IMR-90 (cell line): ENCODE results near the gene REV3L. TPM values are rescaled to one million over a fixed set of nuclear protein-coding genes. Genes with fewer than 3 reads are reported as not detected.

Experiments used
- ATAC-seq: fragments of 200-7000 bp; cut with Tn5 transposase; 2 replicates; pipeline ENCODE4 v1.9.1; 2020; ENCODE audit warnings: low read depth, mild to moderate bottlenecking, moderate library complexity
- BruUV-seq: library from RNA; stranded (reverse); fragments of 400-500 nt; replicated peaks from 2 replicates; lab custom pipeline; 2021; lab: Mats Ljungman, UMichigan
- CTCF ChIA-PET: fragments of 300-600 bp; formaldehyde crosslinking; extraction: SDS; loops from one replicate; lab custom pipeline; 2021; ENCODE audit warnings: antibody characterized with exemption; lab: Yijun Ruan, JAX
- POLR2A ChIA-PET: fragments of 300-600 bp; sonication (Branson Sonifier 250); formaldehyde crosslinking; loops from one replicate; lab custom pipeline; 2022; ENCODE audit warnings: antibody characterized with exemption; ENCODE audit not compliant: unreplicated experiment; lab: Charles Lee
- DNase-seq: peaks from one replicate; pipeline ENCODE4 v3.0.0; 2013
- H2AFZ ChIP-seq: replicated peaks from 2 replicates; pipeline ENCODE3; 2013; ENCODE audit warnings: low read length, mild to moderate bottlenecking; ENCODE audit not compliant: poor library complexity
- H2AK5ac ChIP-seq: 2 replicates; pipeline ENCODE4 v1.6.1; 2013; ENCODE audit warnings: low read depth, low read length, inconsistent platforms
- H2AK9ac ChIP-seq: replicated peaks from 2 replicates; pipeline ENCODE3; 2013; ENCODE audit warnings: mild to moderate bottlenecking, low read depth, low read length, moderate library complexity; ENCODE audit not compliant: poor library complexity
- H2BK120ac ChIP-seq: 2 replicates; pipeline ENCODE4 v1.6.1; 2013; ENCODE audit warnings: low read depth, low read length, inconsistent platforms
- H2BK15ac ChIP-seq: 3 replicates; pipeline ENCODE4 v1.6.1; 2013; ENCODE audit warnings: low read depth, low read length, inconsistent platforms
- H2BK20ac ChIP-seq: 2 replicates; pipeline ENCODE4 v1.6.1; 2013; ENCODE audit warnings: low read depth, mild to moderate bottlenecking, inconsistent platforms, low read length, moderate library complexity
- H2BK5ac ChIP-seq: 2 replicates; pipeline ENCODE4 v1.6.1; 2013; ENCODE audit warnings: mild to moderate bottlenecking, low read depth, low read length, inconsistent platforms; ENCODE audit not compliant: poor library complexity, severe bottlenecking
- H3K14ac ChIP-seq: replicated peaks from 2 replicates; pipeline ENCODE4 v1.6.1; 2013; ENCODE audit warnings: low read depth, low read length, inconsistent platforms
- H3K18ac ChIP-seq: 2 replicates; pipeline ENCODE4 v1.6.1; 2013; ENCODE audit warnings: low read depth, low read length, control low read depth
- H3K23ac ChIP-seq: 2 replicates; pipeline ENCODE4 v1.6.1; 2013; ENCODE audit warnings: low read depth, low read length, inconsistent platforms
- H3K27ac ChIP-seq: 2 replicates; pipeline ENCODE4 v1.5.1; 2013; ENCODE audit warnings: mild to moderate bottlenecking, control low read depth, low read length; ENCODE audit not compliant: insufficient read depth
- H3K27me3 ChIP-seq: 2 replicates; pipeline ENCODE4 v1.6.1; 2013; ENCODE audit warnings: low read length; ENCODE audit not compliant: control insufficient read depth, insufficient read depth
- H3K36me3 ChIP-seq: 2 replicates; pipeline ENCODE4 v1.6.1; 2013; ENCODE audit warnings: low read length, mixed read lengths; ENCODE audit not compliant: control insufficient read depth, insufficient read depth
- H3K4ac ChIP-seq: 2 replicates; pipeline ENCODE4 v1.6.1; 2013; ENCODE audit warnings: low read depth, low read length, inconsistent platforms
- H3K4me1 ChIP-seq: 2 replicates; pipeline ENCODE4 v1.6.1; 2013; ENCODE audit warnings: low read length, mixed read lengths; ENCODE audit not compliant: control insufficient read depth, insufficient read depth
- H3K4me2 ChIP-seq: 2 replicates; pipeline ENCODE4 v1.6.1; 2013; ENCODE audit warnings: low read depth, mild to moderate bottlenecking, control low read depth, low read length, moderate library complexity
- H3K4me3 ChIP-seq: 2 replicates; pipeline ENCODE4 v1.5.1; 2013; ENCODE audit warnings: low read depth, mild to moderate bottlenecking, control low read depth, low read length, moderate library complexity; ENCODE audit not compliant: insufficient read depth
- H3K56ac ChIP-seq: 2 replicates; pipeline ENCODE4 v1.6.1; 2013; ENCODE audit warnings: low read length, inconsistent platforms; ENCODE audit not compliant: insufficient read depth; ENCODE audit errors: extremely low read depth
- H3K79me1 ChIP-seq, 2 experiments: 2 replicates each; pipeline ENCODE4 v1.6.1; 2013; ENCODE audit warnings: low read length in 2 of 2, inconsistent platforms in 1 of 2, low read depth in 1 of 2
- H3K9ac ChIP-seq: 2 replicates; pipeline ENCODE4 v1.6.1; 2013; ENCODE audit warnings: low read depth, low read length, control low read depth
- H3K9me1 ChIP-seq: 2 replicates; pipeline ENCODE4 v1.6.1; 2013; ENCODE audit warnings: low read length, inconsistent platforms; ENCODE audit not compliant: insufficient read depth
- H3K9me3 ChIP-seq: 2 replicates; pipeline ENCODE4 v1.6.1; 2013; ENCODE audit warnings: low read length; ENCODE audit not compliant: control insufficient read depth, insufficient read depth
- H4K20me1 ChIP-seq: 2 replicates; pipeline ENCODE4 v1.6.1; 2013; ENCODE audit warnings: low read length, inconsistent platforms; ENCODE audit not compliant: insufficient read depth
- H4K5ac ChIP-seq: 2 replicates; pipeline ENCODE4 v1.6.1; 2013; ENCODE audit warnings: mild to moderate bottlenecking, low read depth, low read length, control low read depth
- H4K8ac ChIP-seq, 2 experiments: 2 replicates each; pipeline ENCODE4 v1.6.1; 2013; ENCODE audit warnings: low read depth in 2 of 2, low read length in 2 of 2, control low read depth in 1 of 2, inconsistent platforms in 1 of 2
- H4K91ac ChIP-seq: 2 replicates; pipeline ENCODE4 v1.6.1; 2013; ENCODE audit warnings: low read depth, low read length, inconsistent platforms; ENCODE audit not compliant: insufficient read depth
- MAZ ChIP-seq: IDR thresholded peaks from 2 replicates; pipeline ENCODE4 v1.6.1; 2012; ENCODE audit warnings: low read depth, mild to moderate bottlenecking, low read length, improper control_type of control experiment, moderate library complexity, borderline replicate concordance
- POLR2A ChIP-seq: IDR thresholded peaks from 2 replicates; pipeline ENCODE4 v1.6.1; 2012; ENCODE audit warnings: mild to moderate bottlenecking, low read depth, low read length
- RFX5 ChIP-seq: IDR thresholded peaks from 2 replicates; pipeline ENCODE4 v1.8.0; 2012; ENCODE audit warnings: low read depth, mild to moderate bottlenecking, low read length, moderate library complexity
- WGBS, 2 experiments: methylation state at CpG; one replicate each; pipeline versions ENCODE4 v1.1.5 to v1.1.7; 2013; ENCODE audit warnings: missing lambda C conversion rate in 2 of 2; ENCODE audit not compliant: insufficient read length in 1 of 2; ENCODE audit errors: extremely low coverage in 2 of 2; 5-methylcytosine and 5-hydroxymethylcytosine counted together
- dilution Hi-C: fragments of 300-500 bp; cut with HindIII; formaldehyde crosslinking; loops from one replicate; pipeline ENCODE4 v1.14.3; 2018; ENCODE audit warnings: low sequenced_read_pairs; ENCODE audit not compliant: unreplicated experiment
- in situ Hi-C: fragments of 300-500 bp; cut with MboI; formaldehyde crosslinking; loops from 3 replicates; pipeline ENCODE4 v1.14.3; 2019; ENCODE audit warnings: low sequenced_read_pairs, inconsistent platforms, mixed read lengths
- intact Hi-C: fragments of 100-400 bp; cut with micrococcal nuclease; formaldehyde crosslinking; loops from 2 replicates; pipeline ENCODE4 v1.10.0; 2022
- polyA plus RNA-seq, 3 experiments: library from polyadenylated mRNA; depleted of rRNA; stranded (reverse); fragments of >200 nt; gene quantifications; 2 replicates each; pipeline ENCODE4 v1.2.3, GENCODE V29; 2012; ENCODE audit warnings: low replicate concordance in 1 of 3
- total RNA-seq: library from RNA; depleted of rRNA; stranded (reverse); fragments of >200 nt; gene quantifications from 2 replicates; pipeline ENCODE4 v1.2.3, GENCODE V29; 2012

Gene REV3L
- total and polyA plus RNA-seq, 2 of the 4 experiments (the other 2 are of a cell fraction), result 7.4 to 15.4 TPM

DNA sequence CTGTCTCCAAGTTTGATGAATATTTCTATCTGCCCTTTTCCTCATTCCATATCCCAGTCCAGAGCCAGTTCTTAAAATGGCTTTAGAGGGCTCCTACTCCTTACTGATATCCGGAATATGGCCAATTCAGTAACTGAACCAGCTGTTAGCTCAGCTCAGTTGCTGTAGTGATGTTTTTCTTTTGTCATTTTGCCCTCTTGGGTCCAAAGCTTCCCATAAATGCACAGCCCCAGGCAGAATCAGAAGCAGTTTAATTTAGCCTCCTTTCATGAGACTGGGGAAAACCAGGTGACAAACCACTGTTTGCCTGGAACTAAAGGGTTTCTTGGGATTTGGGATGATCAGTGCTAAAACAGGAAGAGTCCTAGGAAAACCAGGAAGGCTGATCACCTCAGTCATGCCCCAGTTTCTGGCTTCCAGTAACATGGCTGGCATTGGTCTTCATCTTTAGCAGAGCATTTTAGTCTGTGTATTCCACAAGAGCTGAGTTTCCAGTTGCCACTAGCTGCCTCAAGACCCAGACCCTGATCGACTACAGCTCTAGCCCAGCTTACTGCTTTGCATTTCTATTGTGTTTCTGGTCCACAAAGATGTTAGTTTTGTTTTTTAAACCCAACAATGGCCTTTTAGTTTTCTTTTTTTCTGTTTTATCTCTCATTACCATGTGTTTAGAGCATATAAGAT lies 40.6 kb upstream of the REV3L start:
- H2AK9ac ChIP-seq, result no peak overlapping the region
- H2BK15ac ChIP-seq, result no peak overlapping the region
- ChIA-PET CTCF (no interaction called here), POLR2A (no interaction called here)
- peaks cover 4 to 16% of the 10 kb centered on the region in 2 experiments; a peak in 3 of 4 replicates for H3K79me1 ChIP-seq
- no peaks in the 10 kb centered on the region; the same call in 1 of the 2 replicates for H3K9me1 ChIP-seq
- H3K56ac ChIP-seq, result no peak overlapping the region
- TF ChIP-seq RFX5 (no peak), POLR2A (no peak), MAZ (no peak)
- H3K4me2 ChIP-seq, result no peak overlapping the region
- no peak overlapping the region for H2BK120ac ChIP-seq
- in situ Hi-C loops, result no loop called here
- 0 out of 4 replicates have a peak overlapping the region, but pooled peaks of 1 of the 2 experiments have one; percentile 2 for H4K8ac ChIP-seq
- dilution Hi-C loops, result no loop called here
- no peak overlapping the region for H3K9ac ChIP-seq
- H4K91ac ChIP-seq, result no peak overlapping the region
- H3K4me3 ChIP-seq, result no peak overlapping the region
- WGBS, 2 experiments, result no CpG with 5 or more reads among the region's 2 CpGs
- no peak for DNase-seq
- H2BK20ac ChIP-seq, result no peak overlapping the region
- H2BK5ac ChIP-seq, result no peak overlapping the region
- H3K27me3 ChIP-seq, result no peaks in the 10 kb centered on the region
- no TSS peak for BruUV-seq
- H3K14ac ChIP-seq, result no peak overlapping the region
- H3K27ac ChIP-seq, result no peak overlapping the region
- no peak overlapping the region for H2AK5ac ChIP-seq
- ATAC-seq, result no peak
- H3K4me1 ChIP-seq, result no peaks in the 10 kb centered on the region; the same call in 1 of the 2 replicates
- no peaks in the 10 kb centered on the region for H3K9me3 ChIP-seq
- no peak overlapping the region; the same call in 1 of the 2 replicates for H4K5ac ChIP-seq
- no peak overlapping the region for H3K4ac ChIP-seq
- no peak overlapping the region for H2AFZ ChIP-seq
- intact Hi-C loops, result loop anchor here (5.0 kb wide), 1 partner anchor 36 kb away; no protein-coding TSS in a partner anchor
- H3K23ac ChIP-seq, result no peak overlapping the region
- no peaks in the 10 kb centered on the region for H3K36me3 ChIP-seq
- H3K18ac ChIP-seq, result no peak overlapping the region
- no peaks in the 10 kb centered on the region for H4K20me1 ChIP-seq
